Muscle layer of duodenum (tissue), 2 donors: ENCODE results near the gene IFRD2.
A peak's percentile ranks its signal among the peaks of the same experiment; 100 is the strongest.
"Not testable (repeated sequence)": the region's sequence is repeated elsewhere in the genome, so short reads cannot be mapped to it uniquely, and the experiment has no call there.

Experiments used
- H3K27ac ChIP-seq: one replicate; pipeline ENCODE4 v1.7.0; 2013; ENCODE audit warnings: mild to moderate bottlenecking, low read length
- H3K27me3 ChIP-seq: one replicate; pipeline ENCODE4 v1.7.0; 2013; ENCODE audit warnings: low read depth, mild to moderate bottlenecking, control low read depth, low read length
- H3K36me3 ChIP-seq, 2 donors: one replicate each; pipeline ENCODE4 v1.7.0; 2013; ENCODE audit warnings: low read length in 2 of 2, control low read depth in 1 of 2, mild to moderate bottlenecking in 1 of 2; ENCODE audit not compliant: insufficient read depth in 2 of 2, control insufficient read depth in 1 of 2
- H3K4me1 ChIP-seq, 2 donors: one replicate each; pipeline ENCODE4 v1.7.0; 2013; ENCODE audit warnings: low read length in 2 of 2, mild to moderate bottlenecking in 2 of 2, control low read depth in 1 of 2, moderate library complexity in 1 of 2; ENCODE audit not compliant: insufficient read depth in 2 of 2, control insufficient read depth in 1 of 2
- H3K4me3 ChIP-seq, 2 donors: one replicate each; pipeline ENCODE4 v1.7.0; 2013; ENCODE audit warnings: low read length in 2 of 2, low read depth in 1 of 2, mild to moderate bottlenecking in 1 of 2
- H3K9me3 ChIP-seq, 2 donors: one replicate each; pipeline ENCODE4 v1.7.0; 2013; ENCODE audit warnings: low read length in 2 of 2, control low read depth in 1 of 2, mild to moderate bottlenecking in 1 of 2; ENCODE audit not compliant: control insufficient read depth in 1 of 2
- donor health status: healthy.

IFRD2 gene

DNA sequence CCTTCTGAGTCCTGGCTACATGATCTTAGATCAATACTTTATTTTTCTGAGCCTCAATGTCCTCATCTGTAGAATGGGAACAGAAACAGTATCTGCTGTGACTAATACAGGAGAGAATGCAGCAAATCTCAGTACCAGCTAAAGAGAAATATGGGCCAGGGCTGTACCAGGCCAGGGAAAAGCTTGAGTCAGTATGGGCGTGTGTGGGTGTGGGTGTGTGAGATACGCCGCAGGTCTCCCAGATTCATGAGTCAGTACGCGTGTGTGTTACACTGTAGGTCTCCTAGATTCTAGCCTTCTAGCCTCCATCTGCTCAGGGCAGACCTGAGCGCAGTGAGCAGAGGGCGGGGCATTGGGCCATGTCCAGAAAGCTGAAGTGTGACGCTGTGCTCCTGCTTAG is 41.0 kb downstream of the IFRD2 start:
- Histone ChIP-seq H3K36me3 (peaks cover 15 to 44% of the 10 kb centered on the region in 2 donors), H3K9me3 (no peaks in the 10 kb centered on the region), H3K27me3 (no peaks in the 10 kb centered on the region), H3K27ac (peak overlapping the region; percentile 16), H3K4me3 (no peak overlapping the region), H3K4me1 (peaks cover 12 to 54% of the 10 kb centered on the region in 2 donors)

DNA sequence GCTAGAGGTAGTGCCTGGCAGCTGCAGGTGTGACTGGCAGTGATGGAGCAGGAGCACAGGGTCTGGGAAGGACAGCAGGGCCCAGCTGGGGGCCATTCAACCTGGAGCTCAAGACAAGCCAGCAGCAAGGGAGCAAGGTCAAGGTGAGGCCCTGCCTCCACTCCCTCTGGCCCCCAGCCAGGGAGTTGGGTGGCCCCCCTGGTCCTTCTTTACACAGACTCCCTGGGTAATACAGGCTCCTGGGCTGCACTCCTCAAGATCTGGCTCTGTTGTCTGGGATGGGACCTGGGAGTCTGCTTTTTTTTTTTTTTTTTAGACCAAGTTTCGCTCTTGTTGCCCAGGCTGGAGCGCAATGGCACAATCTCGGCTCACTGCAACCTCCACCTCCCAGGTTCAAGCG is 41.7 kb downstream of the IFRD2 start:
- H3K36me3 ChIP-seq, result peaks cover 14 to 42% of the 10 kb centered on the region in 2 donors
- no peak overlapping the region for H3K27ac ChIP-seq
- H3K27me3 ChIP-seq, result no peaks in the 10 kb centered on the region
- peaks cover 16 to 59% of the 10 kb centered on the region in 2 donors for H3K4me1 ChIP-seq
- no peaks in the 10 kb centered on the region for H3K9me3 ChIP-seq
- no peak overlapping the region for H3K4me3 ChIP-seq

DNA sequence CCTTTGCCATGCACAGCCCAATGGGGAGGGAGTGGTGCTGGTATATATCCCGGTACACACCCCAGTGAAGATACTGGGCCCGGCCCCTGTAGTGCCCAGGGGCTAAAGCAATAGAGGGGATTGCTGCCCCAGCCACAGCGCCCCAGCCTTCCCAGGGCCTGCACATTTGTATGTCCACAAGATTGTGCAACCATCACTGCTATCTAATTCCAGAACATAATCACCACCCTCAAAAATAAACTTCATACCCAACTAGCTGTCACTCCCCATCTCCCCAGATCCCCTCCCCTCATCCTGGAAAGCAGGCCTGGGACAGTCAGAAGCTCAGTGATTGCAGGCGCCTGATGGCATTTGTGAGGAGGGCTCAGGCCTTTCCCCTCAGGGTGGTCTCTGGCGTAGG is 42.8 kb downstream of the IFRD2 start:
- Histone ChIP-seq H3K27ac (peak overlapping the region; percentile 62), H3K4me1 (peaks cover 20 to 69% of the 10 kb centered on the region in 2 donors), H3K4me3 (no peak overlapping the region), H3K36me3 (peaks cover 13 to 31% of the 10 kb centered on the region in 2 donors), H3K27me3 (no peaks in the 10 kb centered on the region), H3K9me3 (no peaks in the 10 kb centered on the region)

DNA sequence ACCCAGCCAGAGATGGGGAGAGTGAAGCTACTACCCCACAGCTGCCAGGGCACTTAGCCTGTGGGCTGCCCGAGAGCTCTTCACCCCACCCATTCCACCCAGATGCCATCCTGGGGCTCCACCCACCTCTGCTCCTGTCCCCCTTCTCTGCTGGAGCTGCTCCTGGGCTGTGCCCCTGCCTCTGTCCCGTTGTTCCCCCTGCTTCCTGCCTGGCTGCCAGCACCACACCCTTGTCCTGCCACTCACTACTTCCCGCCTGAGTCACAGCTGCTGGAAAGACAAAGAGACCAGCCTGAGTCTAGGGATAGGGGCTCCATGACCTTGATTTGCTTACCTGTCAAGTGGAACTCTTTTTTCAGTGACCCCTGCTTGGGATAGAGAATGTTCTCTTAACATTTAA is 43.8 kb downstream of the IFRD2 start:
- Histone ChIP-seq H3K36me3 (peaks cover 5 to 25% of the 10 kb centered on the region in 2 donors), H3K4me1 (peaks cover 20 to 72% of the 10 kb centered on the region in 2 donors)

DNA sequence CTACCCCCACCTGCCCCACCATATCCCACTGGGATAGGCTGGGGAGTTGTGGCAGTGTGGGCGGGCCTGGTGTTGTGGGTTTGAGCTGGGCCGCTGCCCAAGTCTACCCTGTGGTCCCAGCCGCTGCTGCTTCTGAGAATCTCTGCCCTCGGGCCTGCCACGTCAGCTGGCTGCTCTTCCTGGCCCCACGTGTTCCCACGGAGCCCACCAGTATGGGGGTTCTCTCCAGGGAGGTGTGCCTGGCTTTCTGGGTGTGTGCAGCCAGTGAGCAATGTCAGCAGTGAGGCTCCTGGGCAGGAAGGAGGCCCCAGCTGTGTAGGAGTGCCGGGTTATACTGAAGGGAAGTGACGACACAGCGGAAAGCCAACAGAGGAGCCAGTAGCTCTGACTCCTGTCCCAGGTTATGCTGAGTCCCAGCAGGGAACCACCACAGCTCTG is 45.7 kb downstream of the IFRD2 start:
- peaks cover 35 to 83% of the 10 kb centered on the region in 2 donors for H3K4me1 ChIP-seq
- H3K4me3 ChIP-seq, result peak overlapping the region; percentile 50 to 59
- H3K36me3 ChIP-seq, result peaks cover 0 to 9% of the 10 kb centered on the region in 2 donors
- no peaks in the 10 kb centered on the region for H3K9me3 ChIP-seq
- H3K27ac ChIP-seq, result peak overlapping the region; percentile 62
- H3K27me3 ChIP-seq, result no peaks in the 10 kb centered on the region

More for the DNA sequence above, 43.8 kb downstream of the IFRD2 start:
- Histone ChIP-seq H3K27me3 (no peaks in the 10 kb centered on the region), H3K4me3 (no peak overlapping the region), H3K9me3 (no peaks in the 10 kb centered on the region), H3K27ac (peak overlapping the region; percentile 62)

DNA sequence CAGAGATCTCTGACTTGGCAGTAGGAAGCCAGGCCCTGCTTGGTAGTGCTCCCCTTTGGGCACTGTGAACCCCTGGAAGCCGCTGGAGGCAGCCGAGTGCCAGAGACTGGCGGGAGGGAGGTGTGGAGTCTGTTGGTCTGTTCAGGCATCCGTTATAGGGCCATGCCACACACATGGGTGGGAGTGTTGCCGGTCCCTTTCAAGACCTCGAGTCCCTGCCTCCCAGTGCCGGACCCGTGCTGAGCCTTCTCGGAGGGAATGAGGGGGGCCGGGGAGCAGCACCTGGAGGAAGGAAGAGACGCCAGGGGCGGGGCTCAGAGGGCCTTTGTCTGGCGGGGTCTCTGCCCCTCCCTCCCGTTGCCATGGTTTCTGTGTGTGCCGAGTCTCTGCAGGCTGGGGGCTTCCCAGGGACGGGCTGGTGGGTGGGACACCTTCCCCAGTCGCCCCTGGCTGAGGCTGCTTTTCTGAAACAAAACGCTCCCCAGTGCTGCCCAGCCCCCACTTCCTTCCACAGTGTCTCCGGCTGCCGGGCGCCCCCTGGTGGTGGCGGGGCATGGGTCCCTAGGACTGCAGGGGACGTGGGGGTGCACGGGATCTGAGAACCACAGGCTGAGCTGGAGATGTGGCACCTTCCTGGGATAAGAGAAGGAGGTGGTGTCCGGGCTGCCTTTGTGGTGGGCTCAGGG is 46.3 kb downstream of the IFRD2 start:
- Histone ChIP-seq H3K9me3 (no peaks in the 10 kb centered on the region), H3K36me3 (peaks cover 0 to 5% of the 10 kb centered on the region in 2 donors), H3K4me3 (peak overlapping the region; percentile 50 to 59), H3K27ac (peak overlapping the region; percentile 67), H3K27me3 (no peaks in the 10 kb centered on the region), H3K4me1 (peaks cover 36 to 84% of the 10 kb centered on the region in 2 donors)

DNA sequence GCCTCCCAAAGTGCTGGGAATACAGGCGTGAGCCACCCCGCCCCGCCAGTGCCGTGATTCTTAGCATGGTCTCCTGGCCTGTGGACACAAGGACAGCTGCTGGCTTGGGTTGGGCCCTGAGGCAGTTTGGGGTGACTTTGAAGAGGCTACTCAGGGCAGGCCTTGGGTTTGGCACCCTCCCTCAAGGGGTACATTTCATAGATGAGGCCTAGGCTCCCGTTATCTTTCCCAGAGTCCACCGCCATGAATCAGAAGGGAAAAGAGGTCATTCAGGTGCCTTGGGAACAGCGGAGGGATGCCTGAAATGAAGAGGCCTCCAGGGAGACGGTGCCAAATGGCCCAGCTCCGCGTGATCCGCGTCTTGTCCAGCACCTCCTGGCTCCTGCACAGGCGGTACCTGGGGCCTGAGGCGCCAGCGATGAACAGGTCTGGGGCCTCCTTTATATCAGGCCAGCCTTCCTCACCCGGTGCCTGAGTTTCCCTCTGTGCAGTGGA is 46.9 kb downstream of the IFRD2 start:
- H3K36me3 ChIP-seq, result peaks cover 0 to 5% of the 10 kb centered on the region in 2 donors
- peaks cover 36 to 88% of the 10 kb centered on the region in 2 donors for H3K4me1 ChIP-seq
- peak overlapping the region; percentile 50 to 59 for H3K4me3 ChIP-seq
- H3K27me3 ChIP-seq, result no peaks in the 10 kb centered on the region
- H3K27ac ChIP-seq, result peak overlapping the region; percentile 67
- H3K9me3 ChIP-seq, result no peaks in the 10 kb centered on the region

DNA sequence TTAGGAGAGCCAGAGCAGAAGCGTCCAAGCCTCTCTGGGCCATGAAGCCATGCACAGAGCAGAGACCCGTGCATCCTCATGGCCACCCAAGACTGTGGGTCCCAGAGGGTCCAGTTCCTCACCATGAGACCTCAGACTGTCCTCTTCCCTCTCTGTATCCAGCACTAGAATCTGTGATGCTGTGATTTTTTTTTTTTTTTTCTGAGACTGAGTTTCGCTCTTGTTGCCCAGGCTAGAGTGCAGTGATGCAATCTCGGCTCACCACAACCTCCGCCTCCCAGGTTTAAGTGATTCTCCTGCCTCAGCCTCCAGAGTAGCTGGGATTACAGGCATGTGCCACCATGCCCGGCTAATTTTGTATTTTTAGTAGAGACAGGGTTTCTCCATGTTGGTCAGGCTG is 47.4 kb downstream of the IFRD2 start:
- H3K36me3 ChIP-seq, H3K4me3 ChIP-seq, H3K9me3 ChIP-seq, H3K27me3 ChIP-seq: not testable (repeated sequence)
- H3K4me1 ChIP-seq, result peaks cover 39 to 88% of the 10 kb centered on the region in 2 donors
- peak overlapping the region; percentile 10 for H3K27ac ChIP-seq

DNA sequence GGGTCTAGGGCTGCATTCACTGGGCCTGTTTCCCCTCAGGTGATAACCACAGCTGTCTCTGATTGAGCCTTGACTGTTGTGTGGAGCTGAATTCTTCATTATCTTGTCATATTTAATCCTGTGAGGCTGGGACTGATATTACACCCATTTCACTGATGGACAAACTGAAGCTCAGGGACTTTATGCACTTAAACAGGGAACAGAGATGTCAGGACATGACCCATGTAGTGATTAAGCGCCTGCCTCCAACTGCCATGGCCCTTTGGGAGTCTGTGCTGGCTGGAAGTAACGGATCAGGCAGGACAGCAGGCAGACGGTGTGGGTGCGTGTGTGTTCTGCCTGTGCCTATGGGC is 48.7 kb downstream of the IFRD2 start:
- Histone ChIP-seq H3K4me3 (peak overlapping the region; percentile 12 to 42), H3K27me3 (no peaks in the 10 kb centered on the region), H3K36me3 (peaks cover 0 to 5% of the 10 kb centered on the region in 2 donors), H3K27ac (peak overlapping the region; percentile 77), H3K9me3 (no peaks in the 10 kb centered on the region), H3K4me1 (peaks cover 47 to 88% of the 10 kb centered on the region in 2 donors)

DNA sequence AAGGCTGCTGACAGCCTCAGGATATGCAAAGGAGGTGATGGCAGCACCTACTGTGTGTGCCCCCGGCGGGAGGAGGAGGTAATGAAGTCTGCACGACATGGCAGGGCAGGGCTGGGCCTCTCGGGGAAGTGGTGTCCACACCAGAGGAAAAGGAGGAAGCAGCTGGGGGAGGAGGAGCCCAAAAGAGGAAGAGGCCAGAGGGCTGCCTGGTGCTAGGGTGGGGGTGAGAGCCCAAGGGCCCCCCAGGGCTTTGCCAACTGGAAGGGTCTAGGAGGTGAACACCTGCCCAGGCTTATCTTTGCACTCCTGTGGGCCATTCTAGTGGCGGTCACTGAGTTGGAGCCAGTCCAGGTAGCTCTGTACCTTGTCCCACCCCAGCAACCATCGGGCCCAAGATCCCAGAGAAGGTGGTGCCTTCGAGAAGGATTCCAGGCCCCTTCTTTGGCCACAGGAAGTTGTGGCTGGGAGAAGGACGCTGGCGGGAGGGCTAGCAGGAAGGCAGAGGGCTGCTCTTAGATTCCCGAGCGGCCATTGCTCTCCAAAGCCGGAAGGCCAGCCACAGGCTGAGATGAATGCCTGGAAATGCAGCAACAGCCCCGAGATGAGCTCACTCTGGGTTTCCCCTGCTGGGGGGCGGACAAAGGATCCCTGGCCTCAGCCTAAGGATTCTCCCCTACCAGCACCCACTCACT is 49.2 kb downstream of the IFRD2 start:
- Histone ChIP-seq H3K9me3 (no peaks in the 10 kb centered on the region), H3K4me3 (peak overlapping the region; percentile 12 to 42), H3K36me3 (peaks cover 0 to 5% of the 10 kb centered on the region in 2 donors), H3K27me3 (no peaks in the 10 kb centered on the region), H3K4me1 (peaks cover 42 to 87% of the 10 kb centered on the region in 2 donors), H3K27ac (peak overlapping the region; percentile 77)

DNA sequence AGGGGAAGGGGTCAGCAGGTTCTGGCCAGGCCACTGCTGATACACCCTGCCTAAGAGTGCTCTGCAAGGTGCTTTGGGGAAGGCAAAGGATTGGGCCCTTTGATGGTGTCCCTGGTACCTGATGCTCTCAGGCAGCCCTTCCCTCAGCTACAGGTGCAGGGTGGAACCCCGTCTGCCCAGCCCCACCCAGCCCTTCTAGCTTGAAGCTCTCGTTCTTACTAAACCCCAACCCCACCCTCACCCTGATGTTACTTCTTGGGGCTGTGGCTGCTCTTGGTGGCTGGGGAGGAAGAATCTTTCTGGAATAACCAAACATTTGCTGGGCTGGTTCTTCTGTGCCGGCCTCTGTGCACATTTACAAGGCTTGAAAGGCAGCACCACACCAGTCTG is 49.9 kb downstream of the IFRD2 start:
- Histone ChIP-seq H3K4me1 (peaks cover 40 to 82% of the 10 kb centered on the region in 2 donors), H3K27ac (peak overlapping the region; percentile 77), H3K9me3 (no peaks in the 10 kb centered on the region), H3K36me3 (peaks cover 0 to 5% of the 10 kb centered on the region in 2 donors), H3K27me3 (no peaks in the 10 kb centered on the region), H3K4me3 (no peak overlapping the region)
